Liver (tissue), 9 donors: ENCODE data around the gene GNPTAB. TPM values are rescaled to one million over a fixed set of nuclear protein-coding genes. Genes with fewer than 3 reads are reported as not detected.

Experiments used
- DNase-seq: peaks from one replicate; pipeline ENCODE4 v3.0.0-alpha.2; 2017; ENCODE audit warnings: low spot score
- H3K27ac ChIP-seq, 2 donors: one replicate each; pipeline ENCODE4 v1.7.0; 2013; ENCODE audit warnings: inconsistent platforms in 2 of 2, low read length in 2 of 2, control low read depth in 1 of 2, low read depth in 1 of 2, mild to moderate bottlenecking in 1 of 2
- H3K27me3 ChIP-seq, 4 donors: one replicate each; pipeline versions ENCODE4 v1.6.1 to v1.7.0; 2013; ENCODE audit warnings: low read length in 3 of 4, inconsistent platforms in 1 of 4, mild to moderate bottlenecking in 1 of 4, moderate library complexity in 1 of 4; ENCODE audit not compliant: control insufficient read depth in 4 of 4, insufficient read depth in 4 of 4
- H3K36me3 ChIP-seq, 4 donors: one replicate each; pipeline versions ENCODE4 v1.6.1 to v1.7.0; 2013; ENCODE audit warnings: low read length in 3 of 4, mild to moderate bottlenecking in 3 of 4, low read depth in 1 of 4, moderate library complexity in 1 of 4; ENCODE audit not compliant: control insufficient read depth in 4 of 4, insufficient read depth in 3 of 4
- H3K4me1 ChIP-seq, 4 donors: one replicate each; pipeline versions ENCODE4 v1.6.1 to v1.7.0; 2013; ENCODE audit warnings: low read length in 3 of 4, mild to moderate bottlenecking in 3 of 4, moderate library complexity in 1 of 4; ENCODE audit not compliant: control insufficient read depth in 4 of 4, insufficient read depth in 4 of 4
- H3K4me3 ChIP-seq, 3 donors: one replicate each; pipeline versions ENCODE4 v1.6.1 to v1.7.0; 2013; ENCODE audit warnings: low read length in 3 of 3, control low read depth in 1 of 3, low read depth in 1 of 3, mild to moderate bottlenecking in 1 of 3
- H3K9ac ChIP-seq, 2 donors: one replicate each; pipeline ENCODE4 v1.7.0; 2013; ENCODE audit warnings: low read length in 2 of 2, mild to moderate bottlenecking in 2 of 2, moderate library complexity in 2 of 2, control low read depth in 1 of 2, low read depth in 1 of 2
- H3K9me3 ChIP-seq, 4 donors: one replicate each; pipeline versions ENCODE4 v1.6.1 to v1.7.0; 2013; ENCODE audit warnings: low read length in 3 of 4; ENCODE audit not compliant: control insufficient read depth in 4 of 4
- ATF3 ChIP-seq: IDR thresholded peaks from 2 replicates; pipeline ENCODE4 v1.6.1; 2016; ENCODE audit warnings: antibody characterized with exemption
- CTCF ChIP-seq: fragments of 150-350 bp; IDR thresholded peaks from 2 replicates; pipeline ENCODE4 v1.5.1; 2017; ENCODE audit warnings: improper control_type of control experiment, low read depth, low read length; ENCODE audit not compliant: missing input control
- EGR1 ChIP-seq, 2 donors: IDR thresholded peaks; 2 replicates each; pipeline ENCODE4 v1.6.1; 2016 to 2018; ENCODE audit warnings: antibody characterized with exemption in 2 of 2, low read depth in 2 of 2
- FOXA1 ChIP-seq: IDR thresholded peaks from 2 replicates; pipeline ENCODE4 v1.6.1; 2016; ENCODE audit warnings: antibody characterized with exemption
- GABPA ChIP-seq, 2 donors: IDR thresholded peaks in 1 of 2; conservative IDR thresholded peaks in 1 of 2; 2 replicates each; pipeline ENCODE4 v1.6.1; 2016; ENCODE audit warnings: antibody characterized with exemption in 2 of 2, mild to moderate bottlenecking in 1 of 2, moderate library complexity in 1 of 2
- HNF4A ChIP-seq, 2 donors: conservative IDR thresholded peaks; 2 replicates each; pipeline ENCODE4 v1.6.1; 2016; ENCODE audit warnings: antibody characterized with exemption in 2 of 2, mild to moderate bottlenecking in 2 of 2
- HNF4G ChIP-seq: IDR thresholded peaks from 2 replicates; pipeline ENCODE4 v1.6.1; 2016; ENCODE audit warnings: antibody characterized with exemption
- MAX ChIP-seq: IDR thresholded peaks from 2 replicates; pipeline ENCODE4 v1.6.1; 2016; ENCODE audit warnings: antibody characterized with exemption
- RAD21 ChIP-seq, 2 donors: IDR thresholded peaks; 2 replicates each; pipeline ENCODE4 v1.6.1; 2016; ENCODE audit warnings: antibody characterized with exemption in 2 of 2, mild to moderate bottlenecking in 2 of 2
- REST ChIP-seq: IDR thresholded peaks from 2 replicates; pipeline ENCODE4 v1.6.1; 2016; ENCODE audit warnings: antibody characterized with exemption, mild to moderate bottlenecking
- RXRA ChIP-seq, 2 donors: IDR thresholded peaks; 2 replicates each; pipeline ENCODE4 v1.6.1; 2017 to 2018; ENCODE audit warnings: antibody characterized with exemption in 2 of 2, mild to moderate bottlenecking in 1 of 2
- TAF1 ChIP-seq: conservative IDR thresholded peaks from 2 replicates; pipeline ENCODE4 v1.6.1; 2016; ENCODE audit warnings: antibody characterized with exemption, mild to moderate bottlenecking
- YY1 ChIP-seq: IDR thresholded peaks from 2 replicates; pipeline ENCODE4 v1.6.1; 2016; ENCODE audit warnings: antibody characterized with exemption, mild to moderate bottlenecking
- ZBTB33 ChIP-seq: IDR thresholded peaks from 2 replicates; pipeline ENCODE4 v1.6.1; 2016; ENCODE audit warnings: antibody characterized with exemption
- WGBS: extraction: QIAGEN DNeasy Blood & Tissue Kit; methylation state at CpG from one replicate; pipeline ENCODE4 v1.1.7; 2013; 5-methylcytosine and 5-hydroxymethylcytosine counted together
- polyA plus RNA-seq, 2 donors: library from polyadenylated mRNA; stranded (reverse) in 1 of 2; unstranded in 1 of 2; fragments of 200-250 nt in 1 of 2; fragments of >200 nt in 1 of 2; fragmentation: Nextera tagmentation in 1 of 2; extraction: Ambion mirVana in 1 of 2; gene quantifications; one replicate each; pipeline versions ENCODE4 v1.2.1 to v1.2.3, GENCODE V29; 2013 to 2015
- total RNA-seq, 2 donors: library from RNA; depleted of rRNA; stranded (reverse); fragments of >200 nt; gene quantifications; one replicate each; pipeline ENCODE4 v1.2.3, GENCODE V29; 2014
- donor health status: healthy.
- donor health status: healthy.
- donor health status: healthy.
- donor health status: healthy.
- donor health status: healthy.

Gene GNPTAB
- total and polyA plus RNA-seq, 4 donors, result 4.6 to 11.1 (median 7.7) TPM

GRCh38 chr12:101729842-101730241, 100.9 kb downstream of the GNPTAB start:
- H3K9ac ChIP-seq, result no peak overlapping the region
- no peak overlapping the region for H3K27ac ChIP-seq
- H3K9me3 ChIP-seq, result no peaks in the 10 kb centered on the region
- H3K4me3 ChIP-seq, result no peak overlapping the region
- H3K27me3 ChIP-seq, result no peaks in the 10 kb centered on the region
- H3K4me1 ChIP-seq, result peaks cover 0 to 4% (median 0%) of the 10 kb centered on the region in 4 donors
- no peak for DNase-seq
- peaks cover 4 to 37% (median 22%) of the 10 kb centered on the region in 4 donors for H3K36me3 ChIP-seq
- TF ChIP-seq ATF3 (no peak), FOXA1 (no peak), CTCF (no peak), REST (no peak), ZBTB33 (no peak), EGR1 (IDR thresholded peaks at IDR 0.05; ENCODE audit: low read depth in 2 of 2) (no peak)

GRCh38 chr12:101727098-101727497, 103.7 kb downstream of the GNPTAB start:
- Histone ChIP-seq H3K9ac (no peak overlapping the region), H3K4me3 (no peak overlapping the region), H3K27me3 (no peaks in the 10 kb centered on the region), H3K36me3 (peaks cover 2 to 47% (median 26%) of the 10 kb centered on the region in 4 donors), H3K4me1 (no peaks in the 10 kb centered on the region), H3K9me3 (no peaks in the 10 kb centered on the region), H3K27ac (no peak overlapping the region)
- DNase-seq, result no peak
- no peak for TF ChIP-seq ATF3

- H3K27ac ChIP-seq, result no peak overlapping the region
- TF ChIP-seq RXRA (IDR thresholded peaks at IDR 0.05) (no peak), TAF1 (no peak), HNF4G (no peak), RAD21 (IDR thresholded peaks at IDR 0.05) (no peak), FOXA1 (no peak), YY1 (no peak), ZBTB33 (no peak), GABPA (IDR thresholded peaks at IDR 0.05 in 1 of 2, conservative IDR thresholded peaks at IDR 0.05 in 1 of 2) (no peak), MAX (no peak), CTCF (no peak), HNF4A (conservative IDR thresholded peaks at IDR 0.05) (no peak)
Measured at GRCh38 chr12:101722392-101722791, 108.4 kb downstream of the GNPTAB start.

More at GRCh38 chr12:101722392-101722791, 108.4 kb downstream of the GNPTAB start:
- Histone ChIP-seq H3K9me3 (no peaks in the 10 kb centered on the region), H3K4me3 (no peak overlapping the region), H3K9ac (no peak overlapping the region), H3K4me1 (peaks cover 0 to 6% (median 0%) of the 10 kb centered on the region in 4 donors), H3K36me3 (peaks cover 2 to 30% (median 17%) of the 10 kb centered on the region in 4 donors), H3K27me3 (no peaks in the 10 kb centered on the region)
- no peak for DNase-seq
- 98% methylated on average over 4 of the region's 4 CpGs for WGBS
